WTC11 (cell line): ENCODE data around the gene P2RY11. TPM values are rescaled to one million over a fixed set of nuclear protein-coding genes. Genes with fewer than 3 reads are reported as not detected.

Source experiments
- AFF4 ChIP-seq: sonication (generic); formaldehyde crosslinking; IDR thresholded peaks from 2 replicates; pipeline ENCODE4 v1.8.1; 2023; ENCODE audit warnings: mild to moderate bottlenecking, missing genetic modification reagents, borderline replicate concordance
- ARID4B ChIP-seq: sonication (generic); formaldehyde crosslinking; IDR thresholded peaks from 2 replicates; pipeline ENCODE4 v1.8.0; 2023; ENCODE audit warnings: missing genetic modification reagents, mild to moderate bottlenecking, borderline replicate concordance
- CDX4 ChIP-seq: fragments of 250-450 bp; sonication (Bioruptor Pico); IDR thresholded peaks from 2 replicates; pipeline ENCODE4 v1.9.0; 2021; ENCODE audit warnings: moderate library complexity, mild to moderate bottlenecking, inconsistent platforms, borderline replicate concordance
- CREM ChIP-seq: sonication (generic); formaldehyde crosslinking; IDR thresholded peaks from 2 replicates; pipeline ENCODE4 v1.8.1; 2022; ENCODE audit warnings: mild to moderate bottlenecking, missing genetic modification reagents, moderate library complexity
- ESRRA ChIP-seq: sonication (generic); formaldehyde crosslinking; IDR thresholded peaks from 2 replicates; pipeline ENCODE4 v1.8.1; 2022; ENCODE audit warnings: mild to moderate bottlenecking, missing genetic modification reagents, borderline replicate concordance
- FOXJ3 ChIP-seq: sonication (generic); formaldehyde crosslinking; IDR thresholded peaks from 2 replicates; pipeline ENCODE4 v1.9.0; 2021; ENCODE audit warnings: missing genetic modification reagents, mild to moderate bottlenecking, borderline replicate concordance
- FOXK1 ChIP-seq: sonication (generic); formaldehyde crosslinking; IDR thresholded peaks from 2 replicates; pipeline ENCODE4 v1.8.0; 2022; ENCODE audit warnings: mild to moderate bottlenecking, moderate library complexity, missing genetic modification reagents
- FOXP1 ChIP-seq: sonication (generic); formaldehyde crosslinking; IDR thresholded peaks from 2 replicates; pipeline ENCODE4 v1.8.0; 2022; ENCODE audit warnings: missing genetic modification reagents, mild to moderate bottlenecking, moderate library complexity, borderline replicate concordance
- GRHL2 ChIP-seq: fragments of 250-450 bp; sonication (Bioruptor Pico); IDR thresholded peaks from 2 replicates; pipeline ENCODE4 v1.8.0; 2022; ENCODE audit warnings: mild to moderate bottlenecking, moderate library complexity; ENCODE audit not compliant: insufficient replicate concordance, severe bottlenecking
- GTF2I ChIP-seq: fragments of 250-450 bp; sonication (Bioruptor Pico); conservative IDR thresholded peaks from 2 replicates; pipeline ENCODE4 v1.4.0; 2021; ENCODE audit warnings: mild to moderate bottlenecking
- MAX ChIP-seq: sonication (generic); formaldehyde crosslinking; IDR thresholded peaks from 2 replicates; pipeline ENCODE4 v1.8.0; 2022; ENCODE audit warnings: mild to moderate bottlenecking, missing genetic modification reagents
- MLX ChIP-seq: sonication (generic); formaldehyde crosslinking; IDR thresholded peaks from 2 replicates; pipeline ENCODE4 v1.8.1; 2023; ENCODE audit warnings: mild to moderate bottlenecking, missing genetic modification reagents, moderate library complexity
- NFYB ChIP-seq: sonication (generic); formaldehyde crosslinking; conservative IDR thresholded peaks from 2 replicates; pipeline ENCODE4 v1.8.0; 2022; ENCODE audit warnings: low read depth, missing genetic modification reagents
- NR2C2 ChIP-seq: sonication (generic); formaldehyde crosslinking; IDR thresholded peaks from 2 replicates; pipeline ENCODE4 v1.8.0; 2022; ENCODE audit warnings: mild to moderate bottlenecking, missing genetic modification reagents
- NR3C1 ChIP-seq: sonication (generic); formaldehyde crosslinking; conservative IDR thresholded peaks from 2 replicates; pipeline ENCODE4 v1.8.1; 2023; ENCODE audit warnings: low read depth, mild to moderate bottlenecking, missing genetic modification reagents
- OVOL2 ChIP-seq: fragments of 250-450 bp; sonication (Bioruptor Pico); IDR thresholded peaks from 2 replicates; pipeline ENCODE4 v1.9.0; 2021; ENCODE audit warnings: mild to moderate bottlenecking, borderline replicate concordance
- STAT6 ChIP-seq: sonication (generic); formaldehyde crosslinking; conservative IDR thresholded peaks from 2 replicates; pipeline ENCODE4 v1.8.1; 2023; ENCODE audit warnings: mild to moderate bottlenecking, low read depth, missing genetic modification reagents, moderate library complexity
- USF1 ChIP-seq: sonication (generic); formaldehyde crosslinking; IDR thresholded peaks from 2 replicates; pipeline ENCODE4 v1.8.0; 2022; ENCODE audit warnings: mild to moderate bottlenecking, missing genetic modification reagents
- ZNF138 ChIP-seq: sonication (generic); formaldehyde crosslinking; conservative IDR thresholded peaks from 2 replicates; pipeline ENCODE4 v1.8.1; 2022; ENCODE audit warnings: mild to moderate bottlenecking, moderate library complexity, missing genetic modification reagents
- ZNF281 ChIP-seq: sonication (generic); formaldehyde crosslinking; IDR thresholded peaks from 2 replicates; pipeline ENCODE4 v1.8.0; 2023; ENCODE audit warnings: mild to moderate bottlenecking, missing genetic modification reagents
- ZNF423 ChIP-seq: fragments of 250-450 bp; sonication (Bioruptor Pico); IDR thresholded peaks from 2 replicates; pipeline ENCODE4 v2.1.2; 2022; ENCODE audit warnings: mild to moderate bottlenecking, moderate library complexity
- ZNF671 ChIP-seq: fragments of 250-450 bp; sonication (Bioruptor Pico); IDR thresholded peaks from 2 replicates; pipeline ENCODE4 v1.8.0; 2021; ENCODE audit warnings: mild to moderate bottlenecking
- total RNA-seq: library from RNA; stranded (reverse); gene quantifications from 3 replicates; pipeline ENCODE4 v1.2.3, GENCODE V29; 2021

The P2RY11 gene
- total RNA-seq, 1 experiment from 2014 or later, result 21.0 TPM

- no peak for TF ChIP-seq MAX (CRISPR knock-in tag)
- no peak for TF ChIP-seq ZNF138 (CRISPR knock-in tag)
- no peak for TF ChIP-seq GRHL2
- TF ChIP-seq CREM, result no peak
- TF ChIP-seq MLX (CRISPR knock-in tag), result no peak
- TF ChIP-seq NR3C1 (CRISPR knock-in tag), result no peak
- TF ChIP-seq ZNF423, result no peak
- no peak for TF ChIP-seq FOXK1 (CRISPR knock-in tag)
- TF ChIP-seq GTF2I (CRISPR knock-in tag), result no peak
- TF ChIP-seq ZNF671 (CRISPR knock-in tag), result no peak
- no peak; the same call in 1 of the 2 replicates for TF ChIP-seq ESRRA (CRISPR knock-in tag)
- TF ChIP-seq STAT6, result no peak
- TF ChIP-seq ARID4B, result no peak; the same call in 1 of the 2 replicates
- TF ChIP-seq ZNF281 (CRISPR knock-in tag), result no peak
- TF ChIP-seq NFYB (CRISPR knock-in tag), result 0 out of 2 replicates have a peak, but pooled peaks have one; percentile 17
- 0 out of 2 replicates have a peak, but pooled peaks have one; percentile 38 for TF ChIP-seq NR2C2 (CRISPR knock-in tag)
- no peak for TF ChIP-seq AFF4 (CRISPR knock-in tag)
- no peak for TF ChIP-seq OVOL2 (CRISPR knock-in tag)
- no peak for TF ChIP-seq FOXP1 (CRISPR knock-in tag)
- TF ChIP-seq USF1 (CRISPR knock-in tag), result no peak
- TF ChIP-seq FOXJ3, result no peak
- no peak for TF ChIP-seq CDX4
These were observed 2.6 kb downstream of the P2RY11 start (continued) for GRCh38 chr19:10113964-10114650.
